OCI-LY1 (cell line): ENCODE measurements around the gene SDHA.

ENCODE experiments used
- CTCF ChIP-seq: fragments of 200-600 bp; sonication (generic), shearing (Covaris generic); IDR thresholded peaks from 2 replicates; pipeline ENCODE4 v1.5.1; 2017; ENCODE audit warnings: mild to moderate bottlenecking, antibody characterized with exemption, low read length, moderate library complexity, mixed read lengths
- EZH2 ChIP-seq: fragments of 200-600 bp; sonication (generic), shearing (Covaris generic); IDR thresholded peaks from 2 replicates; pipeline ENCODE4 v1.8.0; 2017; ENCODE audit warnings: borderline replicate concordance, mixed run types, mild to moderate bottlenecking, antibody characterized with exemption, low read length, moderate library complexity, mixed read lengths

GRCh38 chr5:267716-268115 lies 49.6 kb downstream of the SDHA start:
- no peak for TF ChIP-seq CTCF
- TF ChIP-seq EZH2, result no peak
